ENCODE measurements around the gene ADGRG2.
"Not testable (repeated sequence)": the region's sequence is repeated elsewhere in the genome, so short reads cannot be mapped to it uniquely, and the experiment has no call there.

ADGRG2 gene

GRCh38 chrX:19075754-19076153 is 46.5 kb downstream of the ADGRG2 start:
- no peak for DNase-seq (ENCODE audit: low spot score)

GRCh38 chrX:19072372-19072771 is 49.9 kb downstream of the ADGRG2 start:
- DNase-seq (ENCODE audit: low spot score) = no peak

GRCh38 chrX:19070555-19070994 is 51.7 kb downstream of the ADGRG2 start:
- DNase-seq (ENCODE audit: low spot score) = peak; percentile 10

GRCh38 chrX:19066987-19067386 is 55.3 kb downstream of the ADGRG2 start:
- not testable (repeated sequence) for DNase-seq (ENCODE audit: low spot score)

- no peak for DNase-seq (ENCODE audit: low spot score)
Observed at GRCh38 chrX:19065535-19065934, 56.7 kb downstream of the ADGRG2 start.

GRCh38 chrX:19064175-19064574 is 58.1 kb downstream of the ADGRG2 start:
- no peak for DNase-seq (ENCODE audit: low spot score)

GRCh38 chrX:19063030-19063429 is 59.2 kb downstream of the ADGRG2 start:
- DNase-seq (ENCODE audit: low spot score) = no peak

- DNase-seq (ENCODE audit: low spot score) = no peak
Observed at GRCh38 chrX:19059067-19059466, 63.2 kb downstream of the ADGRG2 start.

GRCh38 chrX:19057856-19058255 is 64.4 kb downstream of the ADGRG2 start:
- no peak for DNase-seq (ENCODE audit: low spot score)

GRCh38 chrX:19049110-19049509 is 73.2 kb downstream of the ADGRG2 start:
- no peak for DNase-seq (ENCODE audit: low spot score)

- no peak for DNase-seq (ENCODE audit: low spot score)
Observed at GRCh38 chrX:19046343-19047215, 75.7 kb downstream of the ADGRG2 start.

GRCh38 chrX:19040373-19040772 is 81.9 kb downstream of the ADGRG2 start:
- no peak for DNase-seq (ENCODE audit: low spot score)

GRCh38 chrX:19034025-19034424 is 88.2 kb downstream of the ADGRG2 start:
- no peak for DNase-seq (ENCODE audit: low spot score)

- DNase-seq (ENCODE audit: low spot score) = no peak
Observed at GRCh38 chrX:19030805-19031204, 91.5 kb downstream of the ADGRG2 start.

- DNase-seq (ENCODE audit: low spot score) = no peak
Observed at GRCh38 chrX:19028560-19028959, 93.7 kb downstream of the ADGRG2 start.

- no peak for DNase-seq (ENCODE audit: low spot score)
Observed at GRCh38 chrX:19024366-19024765, 97.9 kb downstream of the ADGRG2 start.

GRCh38 chrX:19019996-19020395 is 102.3 kb downstream of the ADGRG2 start:
- DNase-seq (ENCODE audit: low spot score) = no peak

- DNase-seq (ENCODE audit: low spot score) = peak; percentile 13
Observed at GRCh38 chrX:19017271-19017670, 105.0 kb downstream of the ADGRG2 start.

- not testable (repeated sequence) for DNase-seq (ENCODE audit: low spot score)
Observed at GRCh38 chrX:19016614-19017013, 105.7 kb downstream of the ADGRG2 start.

- DNase-seq (ENCODE audit: low spot score) = no peak
Observed at GRCh38 chrX:19007868-19008267, 114.4 kb downstream of the ADGRG2 start.

- no peak for DNase-seq (ENCODE audit: low spot score)
Observed at GRCh38 chrX:19007011-19007410, 115.3 kb downstream of the ADGRG2 start.

GRCh38 chrX:19005909-19006308 is 116.4 kb downstream of the ADGRG2 start:
- DNase-seq (ENCODE audit: low spot score) = no peak

- no peak for DNase-seq (ENCODE audit: low spot score)
Observed at GRCh38 chrX:19003756-19004155, 118.5 kb downstream of the ADGRG2 start.

GRCh38 chrX:18998653-18999052 is 123.6 kb downstream of the ADGRG2 start:
- no peak for DNase-seq (ENCODE audit: low spot score)
